H1 (cell line): ENCODE measurements around the gene NRAS.

Experiments used
- POLR2A ChIP-seq, 2 experiments: IDR thresholded peaks; 1 replicate in 1 of 2; 2 replicates in 1 of 2; pipeline ENCODE4 v1.6.1; 2011; ENCODE audit warnings: low read depth in 2 of 2, low read length in 2 of 2, mild to moderate bottlenecking in 2 of 2; ENCODE audit errors: control extremely low read depth in 1 of 2
- POLR2AphosphoS5 ChIP-seq: IDR thresholded peaks from 2 replicates; pipeline ENCODE4 v1.6.1; 2011; ENCODE audit warnings: low read depth, low read length
- SIX5 ChIP-seq: IDR thresholded peaks from 2 replicates; pipeline ENCODE4 v1.6.1; 2011; ENCODE audit warnings: mild to moderate bottlenecking, low read depth, low read length
- TBP ChIP-seq: IDR thresholded peaks from 2 replicates; pipeline ENCODE4 v1.6.1; 2011; ENCODE audit warnings: low read depth, low read length, improper control_type of control experiment
- ZNF274 ChIP-seq: IDR thresholded peaks from 2 replicates; pipeline ENCODE4 v1.7.0; 2012; ENCODE audit warnings: low read length, borderline replicate concordance; ENCODE audit errors: extremely low read depth
- TF ChIP-seq, protein P1 (sequence below), 3 experiments: IDR thresholded peaks; 1 replicate in 2 of 3; 2 replicates in 1 of 3; pipeline versions ENCODE4 v1.5.1 to v1.6.1; 2011; ENCODE audit warnings: low read length in 3 of 3, mild to moderate bottlenecking in 3 of 3, inconsistent platforms in 2 of 3, low read depth in 1 of 3, moderate library complexity in 1 of 3; ENCODE audit not compliant: insufficient read depth in 1 of 3; ENCODE audit errors: control extremely low read depth in 1 of 3

DNA sequence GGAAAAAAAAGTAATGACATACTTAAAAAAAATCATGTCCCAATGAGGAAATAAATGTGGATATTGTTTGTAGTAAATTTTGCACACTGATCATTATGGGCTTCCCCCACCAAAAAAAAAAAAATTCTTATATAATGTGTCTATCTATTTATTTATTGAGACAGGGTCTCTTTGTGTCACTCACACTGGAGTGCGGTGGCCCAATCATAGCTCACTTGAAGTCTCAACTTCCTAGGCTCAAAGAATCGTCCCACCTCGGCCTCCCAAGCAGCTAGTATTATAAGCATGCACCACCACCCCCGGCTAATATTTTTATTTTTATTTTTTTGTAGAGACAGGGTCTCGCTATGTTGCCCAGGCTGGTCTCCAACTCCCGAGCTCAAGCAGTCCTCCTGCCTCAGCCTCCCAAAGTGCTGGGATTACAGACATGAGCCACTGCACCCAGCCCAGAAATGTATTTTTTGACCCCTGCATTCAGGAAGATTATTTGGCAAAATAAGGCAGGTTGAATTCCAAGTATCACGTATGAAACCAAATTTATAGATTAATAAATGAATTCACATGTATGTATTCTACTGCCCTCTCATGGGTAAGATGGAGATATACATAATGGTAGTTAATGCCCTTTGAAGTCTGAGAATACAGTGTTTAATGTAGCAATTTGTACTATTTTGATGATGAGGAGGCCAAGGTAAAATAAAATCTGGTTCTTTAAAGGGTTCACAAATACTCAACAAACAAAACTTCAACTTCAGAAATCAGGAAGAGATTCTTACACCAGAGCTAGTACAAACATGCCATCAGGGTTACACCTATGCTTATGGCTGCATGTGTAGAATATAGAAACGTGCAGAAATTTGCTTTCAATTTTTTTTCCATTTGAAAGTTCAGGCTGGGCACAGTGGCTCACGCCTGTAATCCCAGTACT is 45.3 kb downstream of the NRAS start:
- TF ChIP-seq POLR2AphosphoS5, result no peak
- no peak for TF ChIP-seq SIX5
- TF ChIP-seq, protein P1, sequence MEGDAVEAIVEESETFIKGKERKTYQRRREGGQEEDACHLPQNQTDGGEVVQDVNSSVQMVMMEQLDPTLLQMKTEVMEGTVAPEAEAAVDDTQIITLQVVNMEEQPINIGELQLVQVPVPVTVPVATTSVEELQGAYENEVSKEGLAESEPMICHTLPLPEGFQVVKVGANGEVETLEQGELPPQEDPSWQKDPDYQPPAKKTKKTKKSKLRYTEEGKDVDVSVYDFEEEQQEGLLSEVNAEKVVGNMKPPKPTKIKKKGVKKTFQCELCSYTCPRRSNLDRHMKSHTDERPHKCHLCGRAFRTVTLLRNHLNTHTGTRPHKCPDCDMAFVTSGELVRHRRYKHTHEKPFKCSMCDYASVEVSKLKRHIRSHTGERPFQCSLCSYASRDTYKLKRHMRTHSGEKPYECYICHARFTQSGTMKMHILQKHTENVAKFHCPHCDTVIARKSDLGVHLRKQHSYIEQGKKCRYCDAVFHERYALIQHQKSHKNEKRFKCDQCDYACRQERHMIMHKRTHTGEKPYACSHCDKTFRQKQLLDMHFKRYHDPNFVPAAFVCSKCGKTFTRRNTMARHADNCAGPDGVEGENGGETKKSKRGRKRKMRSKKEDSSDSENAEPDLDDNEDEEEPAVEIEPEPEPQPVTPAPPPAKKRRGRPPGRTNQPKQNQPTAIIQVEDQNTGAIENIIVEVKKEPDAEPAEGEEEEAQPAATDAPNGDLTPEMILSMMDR (IDR thresholded peaks at IDR 0.05; ENCODE audit: control extremely low read depth in 1 of 3, insufficient read depth in 1 of 3, low read depth in 1 of 3, low read length in 3 of 3), result no peak
- no peak for TF ChIP-seq TBP
- TF ChIP-seq POLR2A (IDR thresholded peaks at IDR 0.05; ENCODE audit: control extremely low read depth in 1 of 2, low read depth in 2 of 2, low read length in 2 of 2), result no peak
- TF ChIP-seq ZNF274, result no peak
